Psoas muscle (tissue), 8 donors: ENCODE results near the gene NLRX1. TPM values are rescaled to one million over a fixed set of nuclear protein-coding genes. Genes with fewer than 3 reads are reported as not detected.
"Not testable (repeated sequence)": the region's sequence is repeated elsewhere in the genome, so short reads cannot be mapped to it uniquely, and the experiment has no call there.

Source experiments
- ATAC-seq, 4 donors: fragments of 200-7000 bp; cut with Tn5 transposase; one replicate each; pipeline ENCODE4 v1.9.1; 2020; ENCODE audit warnings: moderate library complexity in 3 of 4, mild to moderate bottlenecking in 2 of 4
- DNase-seq, 2 donors: peaks; one replicate each; pipeline ENCODE4 v3.0.0-alpha.2; 2020
- H3K27ac ChIP-seq: fragments of 200-600 bp; one replicate; pipeline ENCODE4 v1.8.0; 2022
- H3K27me3 ChIP-seq, 3 donors: fragments of 200-600 bp in 1 of 3; one replicate each; pipeline versions ENCODE4 v1.6.1 to v1.8.0; 2013 to 2022; ENCODE audit warnings: low read length in 2 of 3, mild to moderate bottlenecking in 2 of 3, moderate library complexity in 1 of 3; ENCODE audit not compliant: insufficient read depth in 3 of 3
- H3K36me3 ChIP-seq, 2 donors: fragments of 200-600 bp in 1 of 2; one replicate each; pipeline versions ENCODE4 v1.6.1 to v1.8.0; 2013 to 2022; ENCODE audit warnings: low read depth in 1 of 2, mild to moderate bottlenecking in 1 of 2, moderate library complexity in 1 of 2; ENCODE audit not compliant: insufficient read depth in 1 of 2
- H3K4me1 ChIP-seq: fragments of 200-600 bp; one replicate; pipeline ENCODE4 v1.8.0; 2022
- H3K4me3 ChIP-seq: fragments of 200-600 bp; one replicate; pipeline ENCODE4 v1.8.0; 2022; ENCODE audit warnings: mild to moderate bottlenecking
- H3K9me3 ChIP-seq: fragments of 200-600 bp; one replicate; pipeline ENCODE4 v1.8.0; 2022
- CTCF ChIP-seq: fragments of 200-600 bp; IDR thresholded peaks from one replicate; pipeline ENCODE4 v1.8.0; 2022; ENCODE audit warnings: antibody characterized with exemption
- WGBS, 3 donors: extraction: QIAGEN DNeasy Blood & Tissue Kit; methylation state at CpG; one replicate each; pipeline versions ENCODE4 v1.1.6 to v1.1.7; 2013; 5-methylcytosine and 5-hydroxymethylcytosine counted together
- intact Hi-C, 2 donors: fragments of 100-400 bp; cut with DNase I; formaldehyde crosslinking; loops; one replicate each; pipeline versions ENCODE4 v1.11.0 to v1.14.2; 2022
- polyA plus RNA-seq, 3 donors: library from polyadenylated mRNA; stranded (reverse); fragments of 200-250 nt; gene quantifications; one replicate each; pipeline ENCODE4 v1.2.3, GENCODE V29; 2013
- total RNA-seq, 4 donors: library from RNA; stranded (reverse); fragmentation: NEBNext Ultra II Directional in 2 of 4; extraction: Animal tissue kit (Norgen Biotek cat#: 25700) in 2 of 4; gene quantifications; one replicate each; pipeline versions ENCODE4 v1.2.1 to v1.2.4, GENCODE V29; 2021 to 2023
- donor health status: healthy with polysubstance abuse.
- donor health status: DM: no; HTN: no; CAD: no; lungs with moderate emphysema.
- donor health status: Bipolar disorder and iron deficiency.
- donor health status: healthy.
- donor health status: DM: yes; HTN: yes; CAD: no.
- donor health status: DM: no; HTN: no; CAD: no.
- donor health status: DM: no; HTN: no; CAD: no.
- donor health status: DM: yes; HTN: yes; CAD: no.

NLRX1 gene
- total and polyA plus RNA-seq, 7 donors: 8.8 to 28.7 (median 18.1) TPM

GRCh38 chr11:119194811-119195440 is 26.4 kb downstream of the NLRX1 start:
- intact Hi-C loops: loop anchor here (5.0 kb wide), 2 partner anchors 48 to 93 kb away; partner anchors contain the start of genes ABCG4 (in 1 of the 2) and DPAGT1 (in 1 of the 2)
- Histone ChIP-seq H3K27ac (no peak overlapping the region), H3K4me3 (no peak overlapping the region), H3K27me3 (no peaks in the 10 kb centered on the region), H3K9me3 (no peaks in the 10 kb centered on the region), H3K36me3 (no peaks in the 10 kb centered on the region), H3K4me1 (peaks cover 2% of the 10 kb centered on the region)
- DNase-seq (no peak), ATAC-seq (no peak)
- no peak for TF ChIP-seq CTCF
- WGBS, 3 donors: 65 to 77% (median 69%) methylated on average over 6 to 7 of the region's 7 CpGs

- no peak overlapping the region for H3K4me3 ChIP-seq
- H3K27ac ChIP-seq: no peak overlapping the region
- WGBS, 3 donors: 33 to 35% (median 34%) methylated on average over 6 of the region's 6 CpGs
- intact Hi-C loops: loop anchor here in 1 of 2 donors (5.0 kb wide), 1 partner anchor 93 kb away; the partner anchor contains the start of gene DPAGT1
- H3K27me3 ChIP-seq: no peaks in the 10 kb centered on the region
- TF ChIP-seq CTCF: no peak
- H3K4me1 ChIP-seq: peaks cover 2% of the 10 kb centered on the region
- no peaks in the 10 kb centered on the region for H3K9me3 ChIP-seq
- DNase-seq (no peak), ATAC-seq (peak in 3 of 4 donors; percentile 29 to 44 (median 41))
- no peaks in the 10 kb centered on the region for H3K36me3 ChIP-seq
These were observed 27.2 kb downstream of the NLRX1 start for GRCh38 chr11:119195680-119196079.

GRCh38 chr11:119196833-119197483 is 28.4 kb downstream of the NLRX1 start:
- Histone ChIP-seq H3K27me3 (no peaks in the 10 kb centered on the region), H3K36me3 (no peaks in the 10 kb centered on the region), H3K4me3 (no peak overlapping the region), H3K4me1 (peaks cover 2% of the 10 kb centered on the region), H3K9me3 (no peaks in the 10 kb centered on the region), H3K27ac (no peak overlapping the region)
- intact Hi-C loops: loop anchor here in 1 of 2 donors (1.0 to 5.0 kb wide), 3 partner anchors 29 to 95 kb away; partner anchors contain the start of genes DPAGT1 and NLRX1
- 42 to 45% (median 44%) methylated on average over 5 of the region's 5 CpGs for WGBS, 3 donors
- DNase-seq (no peak), ATAC-seq (peak; percentile 93 to 98 (median 96))
- peak; percentile 73 for TF ChIP-seq CTCF

- no peak overlapping the region for H3K27ac ChIP-seq
These were observed 30.4 kb downstream of the NLRX1 start for GRCh38 chr11:119198925-119199324.

GRCh38 chr11:119201236-119201635 is 32.7 kb downstream of the NLRX1 start:
- WGBS, 3 donors: 80 to 90% (median 83%) methylated on average over 5 of the region's 5 CpGs
- intact Hi-C loops: loop anchor here in 1 of 2 donors (10.0 kb wide), 2 partner anchors 84 to 114 kb away; partner anchors contain the start of gene MCAM
- not testable (repeated sequence) for ATAC-seq, H3K27me3 ChIP-seq, H3K36me3 ChIP-seq, H3K27ac ChIP-seq, DNase-seq, H3K9me3 ChIP-seq, H3K4me1 ChIP-seq, H3K4me3 ChIP-seq

More at GRCh38 chr11:119198925-119199324, 30.4 kb downstream of the NLRX1 start:
- DNase-seq (no peak), ATAC-seq (no peak)
- Histone ChIP-seq H3K4me1 (peaks cover 2% of the 10 kb centered on the region), H3K4me3 (no peak overlapping the region), H3K27me3 (no peaks in the 10 kb centered on the region), H3K36me3 (no peaks in the 10 kb centered on the region), H3K9me3 (no peaks in the 10 kb centered on the region)
- intact Hi-C loops: loop anchor here in 1 of 2 donors (5.0 kb wide), 1 partner anchor 97 kb away; the partner anchor contains the start of gene DPAGT1
- WGBS, 3 donors: 82 to 92% (median 90%) methylated on average over 6 of the region's 6 CpGs
- TF ChIP-seq CTCF: no peak
